Left cardiac atrium (tissue), 4 donors: ENCODE results near the gene ANKRD53. TPM values are rescaled to one million over a fixed set of nuclear protein-coding genes. Genes with fewer than 3 reads are reported as not detected.

Source experiments
- ATAC-seq, 2 donors: fragments of 200-7000 bp; cut with Tn5 transposase; one replicate each; pipeline ENCODE4 v1.9.1; 2020; ENCODE audit warnings: mild to moderate bottlenecking in 2 of 2, moderate library complexity in 2 of 2
- DNase-seq: peaks from one replicate; pipeline ENCODE4 v3.0.0-alpha.2; 2020
- intact Hi-C, 2 donors: fragments of 100-400 bp; cut with DNase I; formaldehyde crosslinking; loops; one replicate each; pipeline versions ENCODE4 v1.14.1 to v1.15.1; 2022 to 2023
- long read RNA-seq: library from polyadenylated mRNA; unstranded; transcript quantifications from one replicate; pipeline ENCODE4 v2.0.0, GENCODE V29; 2021
- total RNA-seq, 2 donors: library from RNA; stranded (reverse); fragmentation: NEBNext Ultra II Directional; extraction: Animal tissue kit (Norgen Biotek cat#: 25700); gene quantifications; one replicate each; pipeline ENCODE4 v1.2.1, GENCODE V29; 2021
- donor health status: DM: no; HTN: yes; CAD: no.
- donor health status: DM: no; HTN: yes; CAD: no; lungs with severe emphysema.
- donor health status: DM: yes; HTN: yes; CAD: no.
- donor health status: Dilated cardiomyopathy.

ANKRD53 gene
- 1 to 10 TPM; 1.8 to 2.3 TPM for total RNA-seq
- long read RNA-seq, result 0 reads

- ATAC-seq (peak; percentile 74 to 79), DNase-seq (peak; percentile 56)
- intact Hi-C loops, result no loop called here
Observed at GRCh38 chr2:70978341-70979179, at the start of gene ANKRD53. Gene ANKRD53, plus strand, starts transcription at chr2:70978630. Its CDS starts 16 bp downstream, at chr2:70978646.

GRCh38 chr2:70930371-70931329 is 47.8 kb upstream of the ANKRD53 start:
- no peak for DNase-seq
- ATAC-seq, result no peak
- intact Hi-C loops, result no loop called here

GRCh38 chr2:70931376-70932000 is 46.9 kb upstream of the ANKRD53 start:
- ATAC-seq, result no peak
- no peak for DNase-seq
- intact Hi-C loops, result no loop called here

GRCh38 chr2:70932631-70933230 is 45.7 kb upstream of the ANKRD53 start:
- ATAC-seq (no peak), DNase-seq (no peak)
- intact Hi-C loops, result no loop called here

GRCh38 chr2:70934981-70935380 is 43.4 kb upstream of the ANKRD53 start:
- DNase-seq, result no peak
- intact Hi-C loops, result no loop called here
- ATAC-seq, result no peak

- no peak for ATAC-seq
- intact Hi-C loops, result no loop called here
Observed at GRCh38 chr2:70935468-70936164, 42.8 kb upstream of the ANKRD53 start, which contains the start of gene ATP6V1B1. Gene ATP6V1B1, plus strand, starts transcription at chr2:70935900. Its CDS starts 55 bp downstream, at chr2:70935955.

GRCh38 chr2:70936165-70936978 is 42.1 kb upstream of the ANKRD53 start:
- intact Hi-C loops, result no loop called here
- ATAC-seq (no peak), DNase-seq (no peak)

More at GRCh38 chr2:70935468-70936164, 42.8 kb upstream of the ANKRD53 start, which contains the start of gene ATP6V1B1:
- DNase-seq, result no peak

GRCh38 chr2:70936979-70937811 is 41.2 kb upstream of the ANKRD53 start:
- no peak for DNase-seq
- ATAC-seq, result no peak
- intact Hi-C loops, result no loop called here

GRCh38 chr2:70937866-70938585 is 40.4 kb upstream of the ANKRD53 start:
- no peak for ATAC-seq
- no peak for DNase-seq
- intact Hi-C loops, result no loop called here

- intact Hi-C loops, result no loop called here
- DNase-seq (no peak), ATAC-seq (no peak)
Observed at GRCh38 chr2:70938586-70938950, 39.9 kb upstream of the ANKRD53 start.

GRCh38 chr2:70939001-70939838 is 39.2 kb upstream of the ANKRD53 start:
- intact Hi-C loops, result no loop called here
- no peak for ATAC-seq
- DNase-seq, result no peak

GRCh38 chr2:70939839-70940580 is 38.4 kb upstream of the ANKRD53 start:
- ATAC-seq (no peak), DNase-seq (no peak)
- intact Hi-C loops, result loop anchor here in 1 of 2 donors (10.0 kb wide), 1 partner anchor 285 kb away; no protein-coding TSS in a partner anchor

- DNase-seq, result no peak
- intact Hi-C loops, result loop anchor here in 1 of 2 donors (10.0 kb wide), 1 partner anchor 286 kb away; no protein-coding TSS in a partner anchor
- ATAC-seq, result no peak
Observed at GRCh38 chr2:70941186-70941585, 37.2 kb upstream of the ANKRD53 start.

- intact Hi-C loops, result loop anchor here in 1 of 2 donors (10.0 kb wide), 1 partner anchor 287 kb away; no protein-coding TSS in a partner anchor
- ATAC-seq, result no peak
- no peak for DNase-seq
Observed at GRCh38 chr2:70941701-70942100, 36.7 kb upstream of the ANKRD53 start.
